Measurements from ENCODE around the gene WWOX. TPM values are rescaled to one million over a fixed set of nuclear protein-coding genes. Genes with fewer than 3 reads are reported as not detected.

WWOX gene
- total RNA-seq, 1 experiment from 2014 or later, result 15.6 TPM

- H3K4ac ChIP-seq (ENCODE audit: low read depth, low read length), result no peak overlapping the region
- Mint-ChIP-seq H3K9me3 (peaks cover 0 to 3% of the 10 kb centered on the region in 2 experiments; a peak in 1 of 5 replicates), H3K4me1 (peaks cover 0 to 8% of the 10 kb centered on the region in 2 experiments; a peak in 1 of 4 replicates), H3K27me3 (ENCODE audit: low read depth) (peaks cover 100% of the 10 kb centered on the region), H3K27ac (no peak overlapping the region), H3K4me3 (no peak overlapping the region), H3K36me3 (ENCODE audit: insufficient read depth in 1 of 3, low read depth in 3 of 3) (no peaks in the 10 kb centered on the region)
- no peak overlapping the region for H4K8ac ChIP-seq (replicated peaks; ENCODE audit: insufficient read length, low read depth, low read length)
- no peak overlapping the region for H3K23ac ChIP-seq (ENCODE audit: insufficient read length, low read depth, low read length)
- H2AK5ac ChIP-seq (ENCODE audit: insufficient read length, low read length), result no peak overlapping the region
- no peak overlapping the region for H2BK120ac ChIP-seq (ENCODE audit: low read depth, low read length, poor library complexity, severe bottlenecking)
- DNase-seq, result no peak
- no peaks in the 10 kb centered on the region for H3K23me2 ChIP-seq (ENCODE audit: insufficient read length, low read depth, low read length, poor library complexity, severe bottlenecking)
- H3K56ac ChIP-seq (ENCODE audit: insufficient read length, low read depth, low read length), result no peak overlapping the region
- no peak overlapping the region for H2BK20ac ChIP-seq (ENCODE audit: low read depth, low read length, poor library complexity, severe bottlenecking)
- no peak overlapping the region for H3K18ac ChIP-seq (ENCODE audit: insufficient read length, low read depth, low read length)
- H3K79me2 ChIP-seq (ENCODE audit: insufficient read depth, low read length), result no peaks in the 10 kb centered on the region
- H3K27me3 ChIP-seq (ENCODE audit: insufficient read depth, low read length), result peaks cover 3% of the 10 kb centered on the region; the same call in 1 of the 2 replicates
- H3K79me1 ChIP-seq (ENCODE audit: insufficient read depth, low read depth, low read length, poor library complexity, severe bottlenecking), result no peaks in the 10 kb centered on the region
- no peaks in the 10 kb centered on the region for H4K20me1 ChIP-seq (ENCODE audit: control insufficient read depth, insufficient read depth, insufficient read length)
- no peak overlapping the region for H2BK15ac ChIP-seq (ENCODE audit: low read depth, low read length)
- H3K9ac ChIP-seq (ENCODE audit: extremely low read depth, insufficient read length, low read length), result no peak overlapping the region
- H2BK5ac ChIP-seq (ENCODE audit: insufficient read length, low read length), result no peak overlapping the region
- no peak overlapping the region for H3T11ph ChIP-seq (ENCODE audit: low read length)
- no peak overlapping the region for H4K5ac ChIP-seq (ENCODE audit: insufficient read length, low read depth, low read length)
- H4K91ac ChIP-seq (ENCODE audit: insufficient read length, low read depth, low read length), result no peak overlapping the region
- H3K9me3 ChIP-seq (ENCODE audit: control insufficient read depth, low read depth, low read length), result no peaks in the 10 kb centered on the region
- H3K4me1 ChIP-seq (ENCODE audit: insufficient read depth, low read length), result no peaks in the 10 kb centered on the region
- H3K14ac ChIP-seq (ENCODE audit: insufficient read depth, low read length), result no peak overlapping the region
- TF ChIP-seq CTCF (conservative IDR thresholded peaks at IDR 0.05), result no peak
- no peak overlapping the region for H3K4me2 ChIP-seq (ENCODE audit: insufficient read depth, insufficient read length, low read length)
- H2BK12ac ChIP-seq (ENCODE audit: insufficient read length, low read depth, low read length), result no peak overlapping the region
- H2AFZ ChIP-seq (ENCODE audit: low read length), result no peak overlapping the region
- no peak overlapping the region for H3K27ac ChIP-seq (ENCODE audit: insufficient read length, low read depth, low read length)
- WGBS (ENCODE audit: extremely low coverage, insufficient read length, low lambda C conversion rate), result no CpG with 5 or more reads among the region's 5 CpGs
Measured at GRCh38 chr16:78060809-78061208, 38.6 kb upstream of the WWOX start.
